ENCODE results near the gene ROGDI. TPM values are rescaled to one million over a fixed set of nuclear protein-coding genes. Genes with fewer than 3 reads are reported as not detected.

ROGDI gene
- total and polyA plus RNA-seq, 10 of the 15 experiments (the other 5 are each of a cell fraction or from before 2014, with no cell fraction given): 0.40 to 23.5 (median 12.3) TPM

- DNase-seq (ENCODE audit: low read depth, low spot score) (no peak), ATAC-seq (no peak), FAIRE-seq (no peak)
- H3K9me3 ChIP-seq (replicated peaks; ENCODE audit: control insufficient read depth, insufficient read depth, low read length): no peaks in the 10 kb centered on the region
- RAD21 ChIA-PET (ENCODE audit: unreplicated experiment): no interaction called here
- intact Hi-C loops (cut with micrococcal nuclease; ENCODE audit: unreplicated experiment): no loop called here
- in situ Hi-C loops (cut with MboI): no loop called here
- H3K36me3 ChIP-seq (ENCODE audit: control insufficient read depth in 2 of 2, insufficient read depth in 2 of 2, low read length in 1 of 2): peaks cover 35 to 47% of the 10 kb centered on the region in 2 experiments
- H3K4me1 ChIP-seq (ENCODE audit: control insufficient read depth, insufficient read depth, low read length): no peaks in the 10 kb centered on the region
- 88% methylated on average over 4 of the region's 4 CpGs for WGBS (ENCODE audit: insufficient coverage, insufficient replicate concordance, low lambda C conversion rate, missing lambda C conversion rate)
- CTCF ChIA-PET: no interaction called here
- 0 out of 2 replicates have a peak, but pooled peaks cover 2% of the 10 kb centered on the region for H4K20me1 ChIP-seq (ENCODE audit: control insufficient read depth, insufficient read depth)
- BruUV-seq (replicated peaks): no TSS peak
- POLR2A ChIA-PET: interaction anchor here (0.8 kb wide), 1 partner anchor 9 kb away, joined by 3 read pairs; no protein-coding TSS in a partner anchor
- TF ChIP-seq SIN3A (IDR thresholded peaks at IDR 0.05; ENCODE audit: low read depth, low read length) (no peak), KAT2A (conservative IDR thresholded peaks at IDR 0.05; ENCODE audit: control insufficient read depth, low read depth, low read length) (no peak), CUX1 (IDR thresholded peaks at IDR 0.05; ENCODE audit: insufficient replicate concordance, low read depth, low read length) (no peak)
- H3K4me2 ChIP-seq (ENCODE audit: control insufficient read depth, insufficient read depth): no peak overlapping the region
- no peak overlapping the region for H3K4me3 ChIP-seq
- no peak overlapping the region for H3K9ac ChIP-seq (ENCODE audit: control insufficient read depth, insufficient read depth, low read length)
- SMC1A ChIA-PET (ENCODE audit: uncharacterized antibody, unreplicated experiment): no interaction called here
- H3K27ac ChIP-seq (ENCODE audit: control insufficient read depth, insufficient read depth): no peak overlapping the region
- H3K27me3 ChIP-seq (replicated peaks in 1 of 2; ENCODE audit: control insufficient read depth in 2 of 2, insufficient read depth in 2 of 2, low read length in 1 of 2): no peaks in the 10 kb centered on the region
- H2AFZ ChIP-seq (ENCODE audit: control insufficient read depth, low read depth, low read length): no peak overlapping the region
- no peaks in the 10 kb centered on the region for H3K79me2 ChIP-seq (ENCODE audit: control insufficient read depth, insufficient read depth, low read length)
Measured at GRCh38 chr16:4826526-4826925, 24.1 kb upstream of the ROGDI start.
